ENCODE data around the gene DNMBP. TPM values are rescaled to one million over a fixed set of nuclear protein-coding genes. Genes with fewer than 3 reads are reported as not detected.

DNMBP gene
- total and polyA plus RNA-seq, 2 experiments from 2014 or later = 13.4 to 31.2 TPM

DNA sequence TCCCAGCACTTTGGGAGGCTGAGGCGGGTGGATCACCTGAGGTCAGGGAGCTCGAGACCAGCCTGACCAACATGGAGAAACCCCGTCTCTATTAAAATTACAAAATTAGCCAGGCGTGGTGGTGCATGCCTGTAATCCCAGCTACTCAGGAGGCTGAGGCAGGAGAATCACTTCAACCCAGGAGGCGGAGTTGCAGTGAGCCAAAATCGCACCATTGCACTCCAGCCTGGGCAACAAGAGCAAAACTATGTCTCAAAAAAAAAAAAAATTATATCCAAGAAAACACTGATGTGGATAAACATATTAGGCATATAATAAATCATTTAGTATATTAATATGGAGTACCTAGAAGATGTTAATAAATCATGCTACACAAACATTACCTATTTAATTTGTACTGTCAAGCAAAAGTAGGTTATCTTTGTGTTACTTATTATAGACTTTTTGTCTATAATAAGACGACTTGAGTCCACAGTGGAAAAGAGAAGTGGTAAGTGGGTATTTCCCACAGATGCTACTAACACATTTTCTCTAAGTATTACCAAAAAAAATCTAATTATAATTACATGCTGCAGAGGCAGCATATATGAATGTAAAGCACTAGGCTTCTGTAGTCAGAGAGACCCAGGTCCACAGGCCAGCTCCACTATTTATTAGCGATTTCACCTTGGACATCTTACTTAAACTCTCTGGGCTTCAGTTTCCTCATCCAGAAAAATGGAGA, 34.5 kb downstream of the DNMBP start (continued):
- TF ChIP-seq, protein P1, sequence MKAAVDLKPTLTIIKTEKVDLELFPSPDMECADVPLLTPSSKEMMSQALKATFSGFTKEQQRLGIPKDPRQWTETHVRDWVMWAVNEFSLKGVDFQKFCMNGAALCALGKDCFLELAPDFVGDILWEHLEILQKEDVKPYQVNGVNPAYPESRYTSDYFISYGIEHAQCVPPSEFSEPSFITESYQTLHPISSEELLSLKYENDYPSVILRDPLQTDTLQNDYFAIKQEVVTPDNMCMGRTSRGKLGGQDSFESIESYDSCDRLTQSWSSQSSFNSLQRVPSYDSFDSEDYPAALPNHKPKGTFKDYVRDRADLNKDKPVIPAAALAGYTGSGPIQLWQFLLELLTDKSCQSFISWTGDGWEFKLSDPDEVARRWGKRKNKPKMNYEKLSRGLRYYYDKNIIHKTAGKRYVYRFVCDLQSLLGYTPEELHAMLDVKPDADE (IDR thresholded peaks at IDR 0.05) = no peak
- TF ChIP-seq, protein P2, sequence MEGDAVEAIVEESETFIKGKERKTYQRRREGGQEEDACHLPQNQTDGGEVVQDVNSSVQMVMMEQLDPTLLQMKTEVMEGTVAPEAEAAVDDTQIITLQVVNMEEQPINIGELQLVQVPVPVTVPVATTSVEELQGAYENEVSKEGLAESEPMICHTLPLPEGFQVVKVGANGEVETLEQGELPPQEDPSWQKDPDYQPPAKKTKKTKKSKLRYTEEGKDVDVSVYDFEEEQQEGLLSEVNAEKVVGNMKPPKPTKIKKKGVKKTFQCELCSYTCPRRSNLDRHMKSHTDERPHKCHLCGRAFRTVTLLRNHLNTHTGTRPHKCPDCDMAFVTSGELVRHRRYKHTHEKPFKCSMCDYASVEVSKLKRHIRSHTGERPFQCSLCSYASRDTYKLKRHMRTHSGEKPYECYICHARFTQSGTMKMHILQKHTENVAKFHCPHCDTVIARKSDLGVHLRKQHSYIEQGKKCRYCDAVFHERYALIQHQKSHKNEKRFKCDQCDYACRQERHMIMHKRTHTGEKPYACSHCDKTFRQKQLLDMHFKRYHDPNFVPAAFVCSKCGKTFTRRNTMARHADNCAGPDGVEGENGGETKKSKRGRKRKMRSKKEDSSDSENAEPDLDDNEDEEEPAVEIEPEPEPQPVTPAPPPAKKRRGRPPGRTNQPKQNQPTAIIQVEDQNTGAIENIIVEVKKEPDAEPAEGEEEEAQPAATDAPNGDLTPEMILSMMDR (conservative IDR thresholded peaks at IDR 0.05; ENCODE audit: low read depth in 2 of 2) = no peak
- TF ChIP-seq, protein P3, sequence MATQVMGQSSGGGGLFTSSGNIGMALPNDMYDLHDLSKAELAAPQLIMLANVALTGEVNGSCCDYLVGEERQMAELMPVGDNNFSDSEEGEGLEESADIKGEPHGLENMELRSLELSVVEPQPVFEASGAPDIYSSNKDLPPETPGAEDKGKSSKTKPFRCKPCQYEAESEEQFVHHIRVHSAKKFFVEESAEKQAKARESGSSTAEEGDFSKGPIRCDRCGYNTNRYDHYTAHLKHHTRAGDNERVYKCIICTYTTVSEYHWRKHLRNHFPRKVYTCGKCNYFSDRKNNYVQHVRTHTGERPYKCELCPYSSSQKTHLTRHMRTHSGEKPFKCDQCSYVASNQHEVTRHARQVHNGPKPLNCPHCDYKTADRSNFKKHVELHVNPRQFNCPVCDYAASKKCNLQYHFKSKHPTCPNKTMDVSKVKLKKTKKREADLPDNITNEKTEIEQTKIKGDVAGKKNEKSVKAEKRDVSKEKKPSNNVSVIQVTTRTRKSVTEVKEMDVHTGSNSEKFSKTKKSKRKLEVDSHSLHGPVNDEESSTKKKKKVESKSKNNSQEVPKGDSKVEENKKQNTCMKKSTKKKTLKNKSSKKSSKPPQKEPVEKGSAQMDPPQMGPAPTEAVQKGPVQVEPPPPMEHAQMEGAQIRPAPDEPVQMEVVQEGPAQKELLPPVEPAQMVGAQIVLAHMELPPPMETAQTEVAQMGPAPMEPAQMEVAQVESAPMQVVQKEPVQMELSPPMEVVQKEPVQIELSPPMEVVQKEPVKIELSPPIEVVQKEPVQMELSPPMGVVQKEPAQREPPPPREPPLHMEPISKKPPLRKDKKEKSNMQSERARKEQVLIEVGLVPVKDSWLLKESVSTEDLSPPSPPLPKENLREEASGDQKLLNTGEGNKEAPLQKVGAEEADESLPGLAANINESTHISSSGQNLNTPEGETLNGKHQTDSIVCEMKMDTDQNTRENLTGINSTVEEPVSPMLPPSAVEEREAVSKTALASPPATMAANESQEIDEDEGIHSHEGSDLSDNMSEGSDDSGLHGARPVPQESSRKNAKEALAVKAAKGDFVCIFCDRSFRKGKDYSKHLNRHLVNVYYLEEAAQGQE (IDR thresholded peaks at IDR 0.05; ENCODE audit: unreplicated experiment) = no peak
- TF ChIP-seq NANOG (IDR thresholded peaks at IDR 0.05; ENCODE audit: borderline replicate concordance) (no peak), JUNB (IDR thresholded peaks at IDR 0.05; ENCODE audit: unreplicated experiment) (no peak), CREB1 (CRISPR knock-in tag; IDR thresholded peaks at IDR 0.05; ENCODE audit: low read depth) (no peak), POLR2AphosphoS5 (IDR thresholded peaks at IDR 0.05; ENCODE audit: low read depth) (no peak)

DNA sequence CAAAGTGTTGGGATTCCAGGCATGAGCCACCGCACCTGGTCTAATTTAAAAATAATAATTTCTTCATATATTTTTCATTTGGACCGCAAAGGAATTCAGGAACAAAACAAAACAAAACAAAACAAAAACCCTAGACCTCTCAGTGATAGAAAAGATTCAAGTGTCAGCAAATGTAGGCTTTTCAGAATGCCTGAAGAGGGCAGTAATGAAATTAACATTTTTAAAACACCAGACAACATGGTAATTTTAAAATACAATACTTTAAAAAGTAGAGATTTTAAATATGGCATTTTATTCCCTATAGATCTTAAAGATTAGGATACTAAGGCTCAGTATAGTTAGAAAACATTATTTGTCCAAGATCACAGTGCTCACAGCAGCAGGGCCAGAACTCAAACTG, 36.6 kb downstream of the DNMBP start:
- TF ChIP-seq, protein P2 (conservative IDR thresholded peaks at IDR 0.05; ENCODE audit: low read depth in 2 of 2) = peak in 1 of 2 experiments; percentile 38; a peak in 3 of 4 replicates
- no peak for TF ChIP-seq EZH2 (IDR thresholded peaks at IDR 0.05; ENCODE audit: low read depth, unreplicated experiment)
- no peak for TF ChIP-seq ZNF331 (CRISPR knock-in tag; IDR thresholded peaks at IDR 0.05; ENCODE audit: low read depth)
- Histone ChIP-seq H3K79me2 (replicated peaks; ENCODE audit: insufficient read depth) (no peaks in the 10 kb centered on the region), H3F3A (replicated peaks; ENCODE audit: low read depth) (no peaks in the 10 kb centered on the region), H4K20me1 (replicated peaks; ENCODE audit: insufficient read depth) (no peaks in the 10 kb centered on the region; the same call in 1 of the 2 replicates), H3K27me3 (ENCODE audit: insufficient read depth) (no peaks in the 10 kb centered on the region), H3K36me3 (ENCODE audit: insufficient read depth) (no peaks in the 10 kb centered on the region; the same call in 1 of the 2 replicates), H3K4me1 (ENCODE audit: insufficient read depth) (no peaks in the 10 kb centered on the region), H2AFZ (no peak overlapping the region), H3K4me3 (no peak overlapping the region), H3K4me2 (no peak overlapping the region), H3K27ac (ENCODE audit: low read depth) (no peak overlapping the region), H3K9me2 (ENCODE audit: insufficient read depth) (no peaks in the 10 kb centered on the region)
- no peak for ATAC-seq
- H3K36me3 Mint-ChIP-seq (ENCODE audit: low read depth) = peaks cover 14% of the 10 kb centered on the region
- H3K4me3 Mint-ChIP-seq = no peak overlapping the region
- H3K27me3 Mint-ChIP-seq (ENCODE audit: insufficient read depth, low read depth, poor library complexity) = no peaks in the 10 kb centered on the region
- no peak overlapping the region for H3K27ac Mint-ChIP-seq
- H3K9me3 Mint-ChIP-seq = no peaks in the 10 kb centered on the region; the same call in 2 of the 3 replicates
- H3K4me1 Mint-ChIP-seq = peaks cover 5% of the 10 kb centered on the region; the same call in 2 of the 3 replicates
- DNase-seq (ENCODE audit: low spot score) = no peak

All from GM23338 (cell line).